Fibroblast of skin of right quadriceps (primary cell): ENCODE measurements around the gene OR56B4.
"Not testable (repeated sequence)": the region's sequence is repeated elsewhere in the genome, so short reads cannot be mapped to it uniquely, and the experiment has no call there.

ENCODE experiments used
- DNase-seq: peaks from one replicate; pipeline ENCODE4 v3.0.0-alpha.2; 2013

Gene OR56B4

DNA sequence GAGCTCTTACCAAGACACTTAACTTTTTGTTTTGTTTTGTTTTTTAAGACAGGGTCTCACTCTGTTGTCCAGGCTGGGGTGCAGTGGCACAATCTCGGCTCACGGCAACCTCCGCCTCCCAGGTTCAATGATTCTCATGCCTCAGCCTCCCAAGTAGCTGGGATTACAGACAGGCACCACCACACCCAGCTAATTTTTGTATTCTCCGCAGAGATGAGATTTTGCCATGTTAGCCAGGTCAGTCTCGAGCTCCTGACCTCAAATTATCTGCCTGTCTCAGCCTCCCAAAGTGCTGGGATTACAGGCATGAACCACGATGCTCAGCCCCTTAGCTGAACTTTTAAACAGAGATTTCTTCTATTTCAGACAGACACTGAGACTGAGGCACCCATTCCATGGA, at the start of gene OR56B4:
TSS of gene OR56B4 (plus strand) at position 301 of the 400 bp plus-strand sequence. CDS start at position 396, 95 bp downstream.
- not testable (repeated sequence) for DNase-seq

DNA sequence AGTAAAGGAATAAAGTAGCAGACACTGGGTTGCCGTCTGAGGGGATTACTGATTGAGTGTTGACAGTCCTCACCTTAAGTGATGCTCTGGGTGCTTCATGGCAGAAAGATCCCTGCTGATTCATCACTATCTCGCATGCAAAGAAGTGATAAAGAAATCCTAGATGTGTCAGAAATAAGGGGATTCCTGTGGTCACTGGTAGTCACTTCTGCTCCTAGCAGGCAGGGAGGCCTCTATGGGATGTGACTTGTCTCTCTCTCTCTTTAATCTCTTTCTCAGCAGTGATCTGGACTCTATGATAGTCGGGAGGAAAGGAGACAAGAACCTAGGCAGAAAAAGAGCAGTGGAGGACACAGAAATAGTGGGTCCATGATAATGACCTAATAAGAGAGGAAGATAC, 46.0 kb upstream of the OR56B4 start:
- DNase-seq, result no peak

GRCh38 chr11:6062691-6063358, 44.7 kb upstream of the OR56B4 start:
- no peak for DNase-seq

- DNase-seq, result no peak
Measured at GRCh38 chr11:6067502-6067901, 40.0 kb upstream of the OR56B4 start.

DNA sequence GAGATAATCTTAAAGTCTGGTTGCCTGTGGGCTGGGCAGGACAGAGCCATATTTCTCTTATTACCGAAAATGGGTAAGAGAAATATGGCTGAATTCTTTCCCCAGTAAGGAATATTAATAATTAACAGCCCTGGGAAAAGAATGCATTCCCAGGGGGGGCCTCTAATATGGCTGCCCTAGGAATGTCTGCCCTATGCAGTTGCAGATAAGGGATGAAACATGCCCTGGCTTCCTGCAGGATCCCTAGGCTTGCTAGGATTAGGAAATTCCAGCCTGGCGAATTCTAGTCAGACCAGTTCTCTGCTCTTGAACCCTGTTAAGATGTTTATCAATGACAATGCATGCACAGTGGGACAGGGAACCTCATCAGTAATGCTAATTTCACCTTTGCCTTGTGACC, 31.0 kb upstream of the OR56B4 start:
- DNase-seq, result not testable (repeated sequence)

DNA sequence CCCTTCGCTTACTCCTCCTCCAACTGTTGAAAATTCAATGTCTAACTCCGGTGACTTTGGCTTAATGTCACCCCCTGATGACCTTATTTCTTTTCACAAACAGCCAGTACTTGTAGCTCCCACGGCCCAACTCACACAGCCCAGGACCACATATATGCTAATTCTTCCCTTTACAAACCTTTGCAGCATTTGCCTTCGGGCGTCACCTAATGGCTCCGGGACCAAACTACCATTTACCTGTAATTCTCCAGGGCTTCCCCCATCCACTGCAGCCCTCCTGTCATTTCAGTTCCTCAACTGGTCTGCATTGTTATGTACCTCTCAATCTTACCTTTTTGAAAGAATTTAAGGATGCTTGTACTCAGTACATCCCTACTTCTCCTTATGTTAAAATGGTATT, 29.8 kb upstream of the OR56B4 start:
- no peak for DNase-seq

GRCh38 chr11:6079463-6079862, 28.0 kb upstream of the OR56B4 start:
- DNase-seq, result no peak

DNA sequence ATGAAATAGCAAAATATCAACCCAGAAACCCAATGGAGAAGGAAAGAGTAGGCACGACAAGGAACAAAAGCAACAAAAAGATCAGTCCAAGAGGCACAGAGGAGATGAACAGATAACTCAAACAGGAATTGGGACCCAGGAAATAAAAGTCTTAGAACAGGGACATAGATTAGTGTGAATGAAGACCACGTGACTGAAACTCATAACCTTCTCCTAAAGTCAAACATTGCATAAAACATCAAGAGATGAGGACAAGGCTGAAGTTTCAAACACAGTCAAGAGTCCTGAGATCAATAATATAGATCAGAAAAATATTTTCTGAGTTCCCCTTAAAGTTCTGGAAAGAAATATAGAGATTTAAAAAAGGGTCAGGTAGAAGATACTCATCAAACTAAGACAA, 24.4 kb upstream of the OR56B4 start:
- DNase-seq, result no peak

DNA sequence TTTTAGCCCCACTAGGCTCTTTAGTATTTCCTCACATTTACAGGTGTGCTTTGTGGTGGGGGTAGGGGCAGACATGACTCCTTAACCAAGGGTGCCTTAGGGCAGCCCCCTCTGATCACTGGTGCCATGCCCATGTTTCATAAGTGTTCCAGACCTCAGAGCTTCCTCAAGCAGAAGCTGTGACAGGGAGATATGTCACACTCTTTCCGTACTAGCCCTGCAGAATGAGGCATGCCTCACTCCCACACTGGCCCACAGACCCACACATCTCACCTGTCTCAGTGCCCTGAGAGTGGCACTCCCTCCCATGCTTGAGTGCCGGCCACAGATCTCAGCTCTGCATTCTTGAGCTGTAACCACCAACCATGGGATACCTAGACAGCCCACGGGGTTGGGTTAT, 22.9 kb upstream of the OR56B4 start:
- no peak for DNase-seq

DNA sequence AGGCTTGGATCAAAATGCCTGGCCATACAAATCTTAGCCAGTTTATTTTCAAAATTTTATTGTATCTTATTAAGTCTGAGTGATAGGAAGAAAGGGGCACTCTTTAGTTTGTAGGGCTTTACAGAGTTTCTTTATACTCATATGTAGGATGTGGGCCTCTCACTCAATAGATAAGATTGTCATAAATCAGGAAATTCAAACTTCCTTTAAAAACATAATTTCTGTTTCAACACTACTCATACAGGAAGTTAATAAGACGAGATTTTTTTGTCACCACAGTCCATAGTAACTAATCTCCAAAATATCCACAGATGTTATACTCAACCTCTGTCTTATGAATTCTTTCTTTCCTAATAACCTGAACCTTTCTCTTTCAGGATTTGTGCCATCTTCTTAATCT, 13.3 kb upstream of the OR56B4 start:
- no peak for DNase-seq

DNA sequence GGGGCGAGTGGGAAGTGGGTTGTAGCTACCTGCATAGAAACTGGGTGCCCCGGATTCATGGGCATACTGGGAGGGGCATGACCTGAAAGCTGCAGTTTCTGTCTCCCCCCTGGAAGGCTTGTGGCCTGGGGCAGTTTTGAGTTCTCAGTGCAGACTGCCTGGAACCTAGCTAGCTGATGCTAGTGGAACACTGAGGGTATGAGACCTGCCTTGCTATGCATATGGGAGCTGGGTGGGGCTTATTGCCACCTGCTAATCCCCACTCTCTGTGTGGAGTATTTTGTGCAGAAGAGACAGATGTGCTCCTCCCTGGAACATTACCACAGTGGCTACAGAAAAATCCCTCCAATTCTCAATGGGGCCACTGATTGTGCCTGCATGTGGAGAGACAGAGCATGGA, 11.7 kb upstream of the OR56B4 start:
- no peak for DNase-seq

DNA sequence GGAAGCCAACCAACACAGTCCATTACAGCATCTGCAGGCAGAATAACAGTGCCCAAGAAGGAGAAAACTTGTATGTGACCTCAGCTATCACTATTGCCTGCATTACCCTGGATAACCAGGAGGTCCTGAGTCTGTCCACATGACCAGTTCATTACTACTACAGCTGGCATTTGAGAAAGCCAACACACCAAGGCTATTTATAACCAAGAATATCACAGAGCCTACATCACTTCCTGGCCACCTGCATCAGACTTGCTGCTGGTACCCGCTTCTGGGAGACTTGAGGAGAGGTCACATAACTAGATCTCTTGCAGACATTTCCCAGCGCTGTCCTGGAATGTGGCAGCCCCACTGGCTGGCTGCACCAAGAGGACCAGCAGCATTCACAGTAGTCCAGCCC, 11.1 kb upstream of the OR56B4 start:
- DNase-seq, result no peak

DNA sequence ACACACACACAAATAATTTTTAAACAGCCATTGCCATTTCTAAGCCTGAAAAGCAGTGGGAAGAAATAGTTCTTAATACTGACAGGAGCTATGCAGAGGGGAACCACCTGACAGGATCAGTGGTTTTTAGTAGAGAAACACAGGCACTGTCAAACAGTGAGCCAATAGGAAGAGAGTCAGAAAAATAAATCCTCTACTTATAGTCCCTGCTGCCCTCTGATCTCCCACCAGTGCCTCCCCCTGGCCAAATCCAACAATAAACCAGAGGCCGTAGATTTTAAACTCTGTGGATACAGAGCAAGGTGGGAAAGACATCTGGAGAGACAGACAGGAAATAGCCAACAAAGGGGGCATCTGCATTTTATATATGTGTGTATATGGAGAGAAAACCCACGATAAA, 7.9 kb upstream of the OR56B4 start:
- no peak for DNase-seq

GRCh38 chr11:6110011-6110410, 2.5 kb downstream of the OR56B4 start:
- DNase-seq, result no peak

GRCh38 chr11:6111673-6112072, 4.2 kb downstream of the OR56B4 start:
- DNase-seq, result no peak

DNA sequence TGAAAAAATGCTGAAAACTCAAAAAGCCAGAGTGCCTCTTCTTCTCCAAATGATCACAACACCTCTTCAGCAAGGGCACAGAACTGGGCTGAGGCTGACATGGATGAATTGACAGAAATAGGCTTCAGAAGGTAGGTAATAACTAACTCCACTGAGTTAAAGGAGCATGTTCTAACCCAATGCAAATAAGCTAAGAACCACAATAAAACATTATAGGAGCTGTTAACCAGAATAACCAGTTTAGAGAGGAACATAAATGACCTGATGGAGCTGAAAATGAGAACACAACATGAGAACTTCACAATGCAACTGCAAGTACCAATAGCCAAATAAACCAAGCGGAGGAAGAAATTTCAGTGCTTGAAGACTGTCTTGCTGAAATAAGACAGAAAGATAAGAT, 9.2 kb downstream of the OR56B4 start:
- DNase-seq, result no peak

GRCh38 chr11:6124245-6124644, 16.8 kb downstream of the OR56B4 start:
- no peak for DNase-seq

DNA sequence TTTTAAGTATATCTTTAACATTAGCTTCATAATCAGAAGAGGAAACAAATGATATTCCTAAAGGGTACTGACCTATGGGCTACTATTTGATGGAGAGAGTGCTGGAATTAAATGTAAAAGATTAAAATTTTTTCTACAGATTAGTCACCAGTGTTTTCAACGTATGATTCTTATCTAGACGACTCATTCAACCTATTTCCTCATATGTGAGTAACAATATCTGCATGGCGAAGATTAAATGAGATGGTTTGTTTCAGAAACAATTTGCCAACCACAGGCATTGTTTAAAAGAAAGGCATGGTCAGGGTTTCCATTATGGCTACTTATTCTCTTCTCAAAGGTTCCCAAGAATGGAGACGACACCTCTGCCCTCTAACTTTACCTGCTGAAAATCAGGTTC, 20.4 kb downstream of the OR56B4 start:
- DNase-seq, result no peak

GRCh38 chr11:6129011-6129410, 21.5 kb downstream of the OR56B4 start:
- no peak for DNase-seq

DNA sequence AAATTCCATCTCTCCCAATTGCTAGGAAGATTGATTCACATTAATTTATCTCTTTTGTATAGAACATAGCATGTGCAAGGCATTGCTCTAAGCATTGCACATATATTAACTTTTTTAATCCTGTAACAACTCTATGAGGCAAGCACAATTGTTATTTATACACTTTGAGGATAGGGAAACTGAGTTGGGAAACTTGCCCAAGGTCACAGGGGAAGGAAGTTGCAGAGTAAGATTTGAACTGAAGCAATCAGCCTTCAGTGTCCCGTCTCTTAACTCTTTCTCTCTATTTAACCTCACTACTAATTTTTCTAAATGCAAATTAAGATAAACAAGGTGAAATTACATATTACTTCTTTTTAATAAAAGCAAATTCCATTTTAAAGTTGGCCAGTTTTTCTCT, 22.2 kb downstream of the OR56B4 start:
- DNase-seq, result no peak

DNA sequence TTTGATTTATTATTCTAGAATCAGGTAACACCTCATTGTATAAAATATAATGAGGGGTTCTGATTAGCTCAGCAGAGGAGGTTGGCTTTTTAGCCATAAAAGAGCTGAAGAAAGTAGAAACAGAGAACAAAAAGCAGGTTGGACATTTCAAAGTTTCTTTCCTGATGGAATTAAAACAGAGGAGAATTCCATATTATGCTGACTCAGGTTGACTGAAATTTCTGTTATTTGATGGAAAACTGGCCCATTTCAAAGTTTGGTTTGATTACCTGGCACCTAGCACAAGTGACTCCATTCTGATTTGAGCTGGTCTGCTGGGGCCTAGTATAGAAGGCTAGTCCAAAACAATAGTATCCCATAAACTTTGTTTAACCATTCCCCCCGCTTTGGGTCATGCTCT, 24.9 kb downstream of the OR56B4 start:
- DNase-seq, result no peak

DNA sequence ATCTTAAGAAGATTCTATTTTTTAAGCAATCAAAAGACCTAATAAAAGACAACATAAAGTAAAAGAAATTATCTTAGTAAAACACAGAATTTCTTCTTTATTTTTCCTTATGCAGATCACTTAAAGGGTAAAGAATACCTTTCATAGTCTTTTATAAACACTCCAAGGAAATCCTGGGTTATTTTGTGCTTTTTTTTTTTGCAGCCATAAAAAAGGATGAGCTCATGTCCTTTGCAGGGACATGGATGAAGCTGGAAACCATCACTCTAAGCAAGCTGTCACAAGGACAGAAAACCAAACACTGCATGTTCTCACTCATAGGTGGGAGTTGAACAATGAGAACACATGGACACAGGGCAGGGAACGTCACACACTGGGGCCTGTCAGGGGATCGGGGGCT, 28.5 kb downstream of the OR56B4 start:
- not testable (repeated sequence) for DNase-seq

GRCh38 chr11:6142936-6143335, 35.5 kb downstream of the OR56B4 start:
- no peak for DNase-seq

- DNase-seq, result not testable (repeated sequence)
Measured at GRCh38 chr11:6143737-6144136, 36.3 kb downstream of the OR56B4 start.

DNA sequence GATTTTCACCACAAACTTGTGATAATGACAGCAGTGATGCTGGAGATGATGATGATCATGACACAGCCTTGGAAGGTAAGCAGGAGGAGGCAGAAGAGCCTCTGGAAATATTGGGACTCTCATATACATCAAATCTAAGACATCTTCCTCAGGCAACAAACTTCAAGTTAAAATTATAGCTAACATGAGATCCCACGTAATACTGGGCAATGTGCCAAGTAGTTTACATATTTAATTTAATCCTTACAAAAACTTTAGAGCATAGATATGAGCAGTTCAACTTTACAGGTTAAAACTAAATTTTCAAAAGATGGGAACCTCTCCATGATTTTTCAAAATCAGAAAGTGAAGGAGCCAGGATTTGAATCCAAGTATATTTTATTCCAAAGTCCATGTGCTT, 43.6 kb downstream of the OR56B4 start:
- no peak for DNase-seq

- no peak for DNase-seq
Measured at GRCh38 chr11:6152126-6152525, 44.6 kb downstream of the OR56B4 start.
